HG03565 (cell line): Measurements from ENCODE around the gene GTF2F2.
"Not testable (repeated sequence)": the region's sequence is repeated elsewhere in the genome, so short reads cannot be mapped to it uniquely, and the experiment has no call there.

Experiments used
- ATAC-seq: cut with Tn5 transposase; IDR thresholded peaks from one replicate; pipeline ENCODE4 v1.9.1; 2021; ENCODE audit warnings: mild to moderate bottlenecking, moderate library complexity; ENCODE audit not compliant: unreplicated experiment

Gene GTF2F2

DNA sequence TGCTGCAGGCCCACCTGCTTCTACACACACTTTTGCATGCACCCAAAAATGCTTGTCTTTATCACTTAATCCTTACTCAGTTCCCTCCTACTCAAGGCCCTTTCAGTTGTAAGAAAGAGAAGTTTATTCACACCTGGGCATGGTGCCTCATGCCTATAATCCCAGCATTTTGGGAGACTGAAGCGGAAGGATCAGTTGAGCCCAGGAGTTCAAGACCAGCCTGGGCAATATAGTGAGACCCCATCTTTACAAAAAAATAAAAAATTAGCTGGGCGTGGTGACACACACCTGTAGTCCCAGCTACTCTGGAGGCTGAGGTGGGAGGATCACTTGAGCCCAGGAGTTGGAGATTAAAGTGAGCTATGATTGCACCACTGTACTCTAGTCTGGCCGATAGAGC, 178.2 kb downstream of the GTF2F2 start:
- not testable (repeated sequence) for ATAC-seq

DNA sequence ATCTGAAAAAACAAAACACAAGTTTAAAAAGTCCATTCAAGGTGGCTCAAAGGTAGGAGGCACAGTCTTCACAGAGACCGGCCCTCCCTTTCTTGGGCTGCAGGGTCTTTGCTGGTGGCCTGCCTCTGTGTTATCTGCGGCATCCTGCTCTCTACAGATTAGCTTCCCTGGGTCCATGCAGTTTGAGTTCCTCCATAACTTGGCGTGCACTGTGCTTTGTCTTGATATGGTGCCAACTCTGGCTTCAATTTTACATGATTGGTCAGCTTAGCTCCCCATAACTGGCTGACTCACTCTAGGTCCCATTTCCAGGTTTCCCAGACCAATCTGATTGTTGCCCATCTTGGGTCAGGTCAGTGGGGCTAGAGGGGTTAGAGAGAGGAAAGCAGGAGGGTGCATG, 178.9 kb downstream of the GTF2F2 start:
- no peak for ATAC-seq

DNA sequence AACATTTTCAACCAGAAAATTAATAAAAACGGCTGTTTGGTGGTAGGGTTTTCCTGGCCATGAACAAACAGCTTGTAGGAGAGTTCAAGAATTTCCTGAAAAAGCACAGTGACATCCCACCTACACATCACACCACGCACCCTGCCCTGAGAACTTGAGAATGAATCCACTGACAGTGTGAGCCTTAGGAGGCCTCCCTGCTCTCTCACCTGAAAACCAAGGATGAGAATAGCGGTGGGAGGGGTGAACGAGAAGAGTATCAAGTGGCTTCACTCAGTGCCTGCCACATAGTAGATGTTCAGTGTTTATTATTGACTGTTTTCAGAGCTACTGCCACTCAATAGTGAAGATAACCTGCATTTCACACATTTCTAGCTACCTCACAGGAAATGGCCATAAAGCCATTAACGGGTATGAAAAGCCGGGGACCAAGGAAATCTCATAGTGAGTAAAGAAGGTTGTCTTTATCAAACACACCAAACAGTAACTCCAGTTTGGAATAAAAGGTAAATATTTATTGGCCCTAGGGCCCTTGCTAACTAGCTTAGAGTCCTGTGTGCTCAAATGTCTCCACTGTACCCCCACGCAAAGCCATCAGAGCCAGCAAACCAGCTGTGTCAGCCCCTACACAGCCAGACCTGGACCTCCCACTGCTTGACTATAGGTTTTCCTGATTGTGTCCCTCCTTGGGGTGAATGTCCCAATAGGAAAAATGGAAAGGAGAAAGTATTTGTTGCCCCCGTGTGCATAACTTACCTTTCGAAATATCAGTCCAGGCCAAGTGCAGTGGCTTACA, 180.1 kb downstream of the GTF2F2 start:
- no peak for ATAC-seq

DNA sequence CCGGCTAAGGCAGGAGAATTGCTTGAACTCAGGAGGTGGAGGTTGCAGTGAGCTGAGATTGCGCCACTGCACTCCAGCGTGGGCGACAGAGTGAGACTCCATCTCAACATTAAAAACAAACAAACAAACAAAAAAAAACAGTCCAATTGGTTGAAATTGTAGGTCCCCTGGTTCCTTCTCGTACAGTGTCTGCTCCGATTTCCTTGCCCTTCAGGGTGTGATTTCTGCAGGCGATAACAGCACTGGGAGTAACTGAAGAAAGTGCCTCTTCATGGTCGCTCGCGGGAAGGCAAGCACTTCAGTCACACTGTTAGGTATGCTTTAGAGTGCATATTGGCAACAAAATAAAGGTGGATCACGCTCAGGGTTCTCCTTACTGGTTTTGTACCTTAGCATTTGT, 181.0 kb downstream of the GTF2F2 start:
- ATAC-seq: no peak

DNA sequence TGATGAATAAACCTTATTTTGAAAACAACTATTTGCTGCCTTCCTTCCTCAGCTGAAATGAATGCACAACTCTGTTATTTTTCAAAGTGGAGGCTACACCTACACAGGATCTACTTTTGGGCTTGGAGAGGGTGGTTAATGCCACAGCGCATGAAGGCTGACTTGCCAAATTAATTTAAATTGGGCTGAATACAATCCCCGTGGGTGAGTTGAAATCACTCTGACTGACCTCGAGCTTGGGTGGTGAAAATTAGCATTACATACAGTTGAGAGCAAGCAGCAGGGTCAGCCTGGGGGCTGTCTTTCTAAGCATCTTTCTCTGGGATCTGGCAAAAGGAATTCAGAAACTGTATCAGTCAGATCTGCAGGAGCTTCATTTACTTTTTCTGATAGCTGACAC, 182.2 kb downstream of the GTF2F2 start:
- no peak for ATAC-seq

DNA sequence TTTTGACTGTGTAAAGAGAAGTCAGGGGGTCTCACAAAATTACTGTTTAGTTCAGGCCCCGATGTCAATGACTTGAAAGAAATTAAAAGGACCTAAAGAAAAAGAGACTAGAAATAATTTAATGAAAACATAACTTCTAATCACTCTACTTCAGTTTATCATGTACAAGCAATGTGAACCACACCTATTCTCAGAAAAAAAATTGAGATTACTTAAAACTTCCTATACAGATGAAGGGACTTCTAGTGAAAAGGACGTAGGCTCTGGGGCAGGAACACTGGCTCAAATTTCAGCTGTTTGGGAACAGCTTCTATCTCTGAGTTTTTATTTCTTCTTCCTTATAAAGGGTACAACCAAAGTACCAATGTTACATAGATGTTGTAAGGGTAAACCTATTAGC, 182.7 kb downstream of the GTF2F2 start:
- ATAC-seq: no peak

DNA sequence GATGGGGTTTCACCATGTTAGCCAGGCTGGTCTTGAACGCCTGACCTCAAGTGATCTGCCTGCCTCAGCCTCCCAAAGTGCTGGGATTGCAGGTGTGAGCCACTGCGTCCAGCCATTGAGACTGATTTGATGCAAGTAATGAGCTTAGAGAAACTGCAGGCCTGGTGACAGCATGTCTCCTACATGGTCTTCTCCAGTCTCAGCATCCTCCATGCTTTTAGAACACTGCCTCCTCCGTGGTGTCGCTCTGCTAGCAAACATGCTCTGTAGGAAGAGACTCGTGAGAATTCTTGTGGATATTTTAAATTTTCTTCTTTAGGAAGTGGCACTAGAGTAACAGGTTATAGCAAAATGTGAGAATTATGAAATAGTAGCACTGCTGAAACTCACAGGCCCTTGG, 183.6 kb downstream of the GTF2F2 start:
- no peak for ATAC-seq

DNA sequence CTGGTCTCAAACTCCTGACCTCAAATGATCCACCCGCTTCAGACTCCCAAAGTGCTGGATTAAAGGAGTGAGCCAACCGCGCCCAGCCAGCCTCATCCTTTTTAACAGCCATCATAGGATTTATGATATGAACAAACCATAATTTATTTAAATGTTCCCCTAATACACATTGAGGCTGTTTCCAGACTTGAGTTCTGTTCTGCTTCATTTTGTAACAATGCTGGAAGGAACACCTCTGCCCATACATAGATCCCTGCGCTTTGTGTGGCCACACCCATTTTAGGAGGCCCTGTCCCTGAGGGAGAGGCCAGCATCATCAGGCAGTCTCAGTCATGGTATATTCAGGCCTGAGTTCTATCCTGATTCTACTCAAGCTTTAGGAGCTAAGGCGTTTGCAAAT, 184.8 kb downstream of the GTF2F2 start:
- ATAC-seq: no peak

DNA sequence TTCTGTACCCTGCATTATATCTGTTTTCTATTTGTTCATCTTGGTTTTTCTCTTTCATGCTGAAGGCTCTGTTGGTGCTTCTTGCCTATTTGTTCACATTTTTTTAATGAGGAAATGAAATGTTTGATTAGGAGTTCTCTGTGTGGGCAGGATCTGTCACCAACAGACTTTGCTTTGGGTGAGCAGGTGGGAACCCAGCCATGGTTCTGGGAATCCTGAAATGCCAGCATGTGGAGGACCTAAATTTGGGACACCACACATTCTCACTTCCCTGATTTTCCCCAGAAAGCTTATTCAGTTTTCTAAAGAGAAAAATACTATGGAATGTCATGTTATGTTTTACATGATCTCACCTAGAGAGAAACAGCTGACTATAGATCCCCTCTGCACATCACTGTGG, 186.7 kb downstream of the GTF2F2 start:
- ATAC-seq: no peak

DNA sequence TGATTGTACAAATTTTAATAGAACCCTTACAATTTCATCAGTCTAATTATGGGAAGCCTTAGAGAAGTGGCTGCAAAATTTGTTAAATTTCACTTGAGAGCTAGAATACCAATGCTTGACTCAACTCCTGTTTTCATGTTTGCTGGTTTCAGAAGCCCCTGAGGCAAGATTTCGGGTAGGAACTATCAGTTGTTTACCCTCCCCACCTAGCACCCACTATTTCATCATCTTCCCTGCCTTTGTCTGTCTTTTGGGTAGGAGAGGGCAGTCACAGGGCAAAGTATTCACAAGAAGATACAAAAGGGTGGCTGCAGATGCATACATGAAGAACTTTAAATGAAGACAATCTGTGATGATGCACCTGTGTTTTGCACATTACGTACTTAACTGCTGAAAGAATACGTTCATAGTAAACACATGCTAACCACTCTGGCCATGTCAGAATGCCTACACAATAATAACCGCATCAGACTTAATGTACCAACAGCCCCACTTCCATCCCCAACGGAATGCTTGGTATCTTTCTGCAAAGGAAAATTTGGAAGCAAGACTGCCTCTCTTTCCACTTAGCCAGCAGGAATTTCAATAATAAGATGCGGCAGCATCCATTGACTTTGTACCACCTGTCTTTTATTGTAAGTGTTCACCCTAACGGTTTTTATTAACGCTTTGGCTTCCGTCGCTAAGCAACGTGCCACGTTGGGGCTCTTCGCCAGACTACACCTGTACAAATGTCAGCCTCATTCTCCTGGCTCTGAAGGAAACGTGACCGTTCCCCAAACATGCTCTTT, 190.2 kb downstream of the GTF2F2 start:
- ATAC-seq: no peak

DNA sequence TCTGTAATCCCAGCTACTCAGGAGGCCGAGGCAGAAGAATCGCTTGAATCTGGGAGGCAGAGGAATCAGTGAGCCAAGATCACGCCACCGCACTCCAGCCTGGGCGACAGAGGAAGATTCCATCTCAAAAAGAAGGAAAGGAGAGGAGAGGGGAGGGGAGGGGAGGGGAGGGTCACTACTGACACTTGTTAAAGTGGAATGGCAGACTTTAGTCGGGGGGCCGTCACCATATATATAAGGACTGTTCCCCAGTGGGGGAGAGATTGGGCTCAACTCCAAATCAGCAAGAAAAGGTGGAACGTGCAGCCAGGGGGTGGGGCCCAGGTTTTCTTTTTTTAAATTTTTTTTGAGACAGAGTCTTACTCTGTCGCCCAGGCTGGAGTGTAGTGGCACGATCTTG, 194.5 kb downstream of the GTF2F2 start:
- no peak for ATAC-seq

DNA sequence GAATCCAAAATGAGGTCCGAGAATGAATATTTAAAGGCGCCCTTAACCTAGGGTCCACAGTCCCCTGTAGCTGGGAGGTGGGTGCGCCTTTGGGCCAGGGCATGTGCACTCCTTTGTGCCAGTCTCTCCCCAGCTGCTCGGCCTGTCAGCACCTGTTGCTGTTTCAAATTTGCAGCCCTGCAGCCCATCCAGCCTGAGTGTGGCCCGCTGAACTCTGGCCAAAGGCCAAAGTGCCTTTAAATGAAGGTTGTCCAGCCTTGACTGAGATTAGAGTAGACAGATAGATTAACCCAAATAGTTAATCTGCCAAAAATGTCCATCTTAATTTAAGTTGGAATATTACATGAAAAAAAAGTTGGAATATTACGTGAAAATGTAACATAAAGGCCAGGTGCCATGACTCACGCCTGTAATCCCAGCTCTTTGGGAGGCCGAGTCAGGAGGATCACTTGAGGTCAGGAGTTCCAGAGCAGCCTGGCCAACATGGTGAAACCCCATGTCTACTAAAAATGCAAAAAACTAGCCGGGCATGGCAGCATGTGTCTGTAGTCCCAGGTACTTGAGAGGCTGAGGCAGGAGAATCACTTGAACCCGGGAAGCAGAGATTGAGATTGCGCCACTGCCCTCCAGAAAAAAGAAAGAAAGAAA, 195.3 kb downstream of the GTF2F2 start:
- no peak for ATAC-seq

DNA sequence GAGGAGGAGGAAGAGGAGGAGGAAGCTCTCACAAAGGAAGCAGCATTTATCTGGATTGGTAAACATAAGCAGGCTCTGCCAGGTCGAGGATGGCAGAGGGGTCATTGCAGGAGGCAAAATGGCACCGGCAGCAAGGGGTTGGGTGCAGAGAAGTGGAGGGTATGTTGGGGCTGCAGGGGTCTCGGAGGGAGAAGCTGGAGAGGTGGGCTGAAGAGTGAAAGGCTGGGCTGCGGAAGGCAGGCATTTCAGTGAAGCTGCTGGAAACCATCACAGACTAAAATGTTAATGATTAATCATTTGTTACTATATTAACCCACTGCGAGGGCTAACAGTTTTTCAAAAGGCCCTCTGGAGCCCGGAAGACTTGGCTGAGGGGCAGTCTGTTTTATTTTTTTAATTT, 196.0 kb downstream of the GTF2F2 start:
- ATAC-seq: no peak

DNA sequence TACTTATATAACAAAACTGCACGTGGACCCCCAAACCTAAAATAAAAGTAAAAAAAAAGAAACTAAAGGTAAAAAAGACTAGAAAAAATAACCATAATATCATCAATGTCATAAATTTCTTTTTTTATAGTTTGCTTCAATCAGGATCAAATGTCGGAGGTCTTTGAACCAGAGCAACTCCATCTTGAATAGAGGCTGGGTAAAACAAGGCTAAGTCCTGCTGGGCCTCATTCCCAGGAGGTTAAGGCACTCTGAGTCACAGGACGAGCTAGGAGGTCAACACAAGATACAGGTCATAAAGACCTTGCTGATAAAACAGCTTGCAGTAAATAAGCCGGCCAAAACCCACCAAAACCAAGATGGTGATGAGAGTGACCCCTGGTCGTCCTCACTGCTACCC, 196.7 kb downstream of the GTF2F2 start:
- no peak for ATAC-seq

DNA sequence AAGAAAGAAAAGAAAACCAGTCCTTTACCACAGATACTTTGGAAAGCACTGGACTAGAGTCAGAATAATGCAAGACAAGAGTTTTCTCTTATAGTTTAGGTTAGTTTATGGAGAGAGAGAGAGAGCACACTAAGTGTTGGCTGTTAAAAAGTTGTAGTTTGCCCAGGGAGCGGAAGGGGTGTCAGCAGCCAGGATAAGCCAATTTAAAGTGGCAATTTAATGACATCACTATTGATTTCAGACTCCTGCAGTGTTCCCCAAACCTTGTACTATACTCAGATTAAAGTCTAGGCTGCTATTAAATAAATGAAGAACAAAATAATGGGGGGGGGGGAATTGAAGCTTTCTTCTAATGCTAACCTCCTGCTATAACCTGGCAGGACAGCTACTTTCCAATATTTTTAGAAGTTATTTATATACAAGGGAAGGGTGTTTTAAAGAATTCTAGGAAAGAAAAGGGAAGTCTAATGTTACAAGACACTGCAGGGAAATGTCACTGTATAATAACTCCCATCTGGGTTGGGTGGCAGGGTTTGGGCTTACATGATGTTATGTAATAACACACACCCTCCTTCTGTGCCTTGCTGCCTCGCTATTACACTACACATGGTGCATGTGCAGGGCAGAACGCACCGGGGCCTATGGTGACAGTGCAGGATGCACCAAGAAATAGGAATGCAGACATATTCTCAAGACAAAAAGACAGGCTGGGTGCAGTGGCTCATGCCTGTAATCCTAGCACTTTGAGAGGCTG, 200.7 kb downstream of the GTF2F2 start:
- no peak for ATAC-seq

DNA sequence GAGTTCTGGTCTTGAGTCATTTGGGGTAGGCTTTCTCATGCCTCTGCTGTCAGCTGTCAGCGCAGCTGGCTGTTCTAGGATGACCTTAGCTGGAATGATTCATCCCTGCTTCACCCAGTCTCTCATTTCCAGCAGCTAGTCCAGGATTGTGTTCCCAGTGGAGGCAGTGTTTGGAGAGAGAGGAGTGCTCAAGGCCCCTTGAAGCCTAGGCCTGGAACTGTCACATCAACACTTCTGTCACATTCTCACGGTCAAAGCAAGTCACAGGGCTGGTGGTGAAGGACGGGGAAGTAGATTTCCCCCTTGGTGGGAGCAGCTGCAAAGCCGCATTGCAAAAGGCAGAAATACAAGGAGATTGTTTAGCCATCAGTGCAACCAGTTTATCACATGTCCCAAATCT, 205.5 kb downstream of the GTF2F2 start:
- ATAC-seq: no peak

DNA sequence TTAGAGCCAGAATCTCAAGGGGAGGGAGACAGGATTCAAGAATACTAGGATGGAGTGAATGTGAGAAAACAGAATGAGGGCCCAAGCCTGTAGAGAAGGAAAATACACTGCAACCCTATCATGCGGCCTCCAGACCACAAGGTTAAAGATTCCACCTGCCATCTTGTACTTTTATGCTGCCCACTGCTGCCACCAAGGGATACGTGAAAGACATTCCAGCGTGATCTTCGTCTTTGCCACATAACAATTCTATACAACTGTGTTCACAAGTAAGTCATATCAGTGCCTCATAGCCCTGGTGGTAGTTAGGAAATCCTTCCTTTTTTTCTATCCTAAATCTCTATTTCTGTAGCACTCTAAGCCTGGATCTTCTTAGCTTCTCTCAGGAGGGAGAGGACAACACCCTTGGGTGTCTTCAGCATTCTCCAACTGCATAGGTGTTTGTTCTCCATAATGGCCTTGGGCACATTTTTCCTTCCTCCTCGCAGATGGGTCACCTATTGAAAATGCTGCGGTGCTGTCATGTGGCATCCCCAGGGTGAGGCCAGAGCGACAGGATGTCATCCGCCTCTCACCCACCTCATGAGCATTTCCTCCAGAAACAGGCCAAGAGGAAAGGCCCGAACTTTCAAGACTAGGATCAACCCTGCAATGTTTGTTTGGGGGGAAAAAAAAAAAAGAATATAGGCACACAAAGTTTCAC, 207.1 kb downstream of the GTF2F2 start:
- no peak for ATAC-seq

DNA sequence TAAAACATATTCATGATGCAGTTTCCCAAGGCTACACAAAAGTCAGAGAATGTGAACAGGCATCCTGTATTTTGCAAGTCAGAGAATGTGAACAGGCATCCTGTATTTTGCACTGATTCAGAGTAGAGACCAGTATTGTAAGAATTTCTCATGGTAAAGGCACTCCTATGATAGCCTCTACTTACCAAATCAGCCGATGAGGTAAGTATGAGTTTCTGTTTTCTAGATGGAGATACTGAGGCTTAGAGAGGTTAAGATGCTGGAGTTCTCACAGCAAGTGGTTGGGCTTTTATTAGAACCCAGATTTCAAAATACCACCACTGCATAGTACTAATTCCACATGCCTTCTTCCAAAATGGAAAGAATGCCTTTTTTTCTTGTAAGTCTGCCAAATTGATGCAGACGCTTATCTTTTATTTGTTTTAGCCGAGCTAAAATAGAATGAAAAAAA, 208.4 kb downstream of the GTF2F2 start:
- ATAC-seq: no peak

DNA sequence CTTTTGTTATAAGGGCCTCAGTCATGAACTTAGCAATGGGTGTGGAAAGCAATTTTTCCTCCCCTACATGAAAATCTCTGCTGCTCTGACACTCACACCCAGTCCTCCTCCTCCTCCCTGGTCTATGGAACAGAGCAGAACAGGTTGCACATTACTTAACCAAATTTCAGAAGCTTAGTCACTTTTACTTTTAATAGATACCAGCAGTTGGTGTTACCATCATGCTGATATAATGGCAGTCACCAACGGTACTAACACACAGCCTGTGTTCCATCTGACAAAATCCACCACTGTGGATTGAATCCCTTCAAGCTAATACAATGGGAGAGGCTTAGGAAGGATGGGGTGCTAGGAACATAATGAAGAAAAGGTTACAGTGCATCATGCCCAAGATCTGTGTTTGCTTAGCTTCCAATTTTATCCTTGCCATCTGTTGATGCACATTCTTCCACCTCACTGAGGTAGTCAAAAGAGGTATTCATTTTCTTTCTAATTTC, 210.9 kb downstream of the GTF2F2 start:
- no peak for ATAC-seq

DNA sequence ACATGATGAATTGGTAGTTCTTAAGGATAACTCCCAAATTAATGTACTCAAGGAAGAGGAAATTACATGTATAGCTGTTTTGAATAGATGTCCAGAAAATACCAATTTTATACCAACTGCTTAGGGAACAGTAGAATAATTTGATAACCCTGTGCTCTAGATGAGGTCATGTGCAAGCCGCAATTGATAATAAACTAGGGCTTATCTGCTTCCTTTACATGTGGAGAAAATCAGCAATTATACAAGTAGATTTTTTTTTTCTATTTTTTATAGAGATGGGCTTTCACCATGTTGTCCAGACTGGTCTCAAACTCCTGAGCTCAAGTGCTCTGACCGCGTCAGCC, 211.4 kb downstream of the GTF2F2 start:
- ATAC-seq: no peak
